Stimulated activated CD8-positive, alpha-beta memory T cell treated with anti-CD3 and anti-CD28 coated beads, Interleukin-7, amount 100 ng/mL, for 48 hours (primary cell): ENCODE data around the gene SRC.

ENCODE experiments used
- DNase-seq, 2 donors: peaks; one replicate each; pipeline ENCODE4 v3.0.0-alpha.2; 2020; ENCODE audit warnings: low read depth in 1 of 2; ENCODE audit errors: extremely low read depth in 1 of 2

SRC gene

DNA sequence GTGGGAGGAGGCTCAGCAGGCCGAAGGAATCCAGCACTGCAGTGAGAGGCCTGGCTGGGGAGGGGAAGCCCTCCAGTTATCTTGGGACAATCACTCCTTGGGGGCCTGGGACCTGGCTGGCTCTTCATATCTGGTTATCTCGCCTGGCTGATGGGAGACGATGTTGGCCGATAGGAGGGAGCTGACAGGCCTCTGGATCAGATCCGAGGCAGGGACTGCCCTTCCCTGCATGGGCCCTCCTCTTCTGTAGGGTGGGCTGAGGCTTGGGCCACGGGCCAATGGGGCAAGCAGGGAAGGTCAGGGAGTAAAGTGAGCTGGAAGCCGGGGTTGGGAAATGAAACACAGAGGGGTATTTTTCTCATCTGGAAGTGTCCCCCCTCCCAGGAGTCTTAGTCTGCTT lies 31.3 kb upstream of the SRC start:
- no peak for DNase-seq

GRCh38 chr20:37315021-37315451 lies 30.9 kb upstream of the SRC start:
- DNase-seq = no peak

DNA sequence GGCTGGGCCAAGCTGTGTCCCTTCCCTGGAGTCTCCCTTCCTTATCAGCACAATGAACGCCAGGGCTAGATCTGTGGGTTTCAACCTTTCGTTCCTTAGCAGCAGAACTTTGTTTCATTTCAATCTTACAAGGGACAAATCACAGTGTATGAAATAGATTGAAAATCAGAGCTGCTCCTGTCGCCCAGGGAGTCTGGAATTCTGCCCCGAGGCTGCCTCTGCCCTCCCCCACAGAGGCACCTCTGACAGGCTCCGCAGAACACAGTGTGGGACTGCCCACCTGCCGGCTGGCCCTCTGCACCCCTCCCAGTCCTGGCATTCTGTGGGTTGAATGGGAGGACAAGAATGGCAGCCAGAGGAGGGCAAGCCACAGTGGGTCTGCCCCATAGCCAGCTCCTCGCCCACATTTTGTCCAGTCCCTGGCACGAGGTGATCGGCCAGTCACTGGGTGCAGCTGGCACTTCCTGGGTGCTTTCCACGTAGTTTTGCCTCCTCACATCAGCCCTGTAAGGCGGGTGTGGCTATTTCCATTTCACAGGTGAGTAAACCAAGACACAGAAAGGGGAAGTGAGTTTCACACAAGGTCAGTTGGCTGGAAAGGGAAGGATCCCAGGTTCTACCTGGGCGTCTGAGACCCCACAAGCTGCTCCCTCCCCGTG lies 30.4 kb upstream of the SRC start:
- no peak for DNase-seq

- no peak for DNase-seq
These were observed 29.7 kb upstream of the SRC start for GRCh38 chr20:37316116-37316774.

DNA sequence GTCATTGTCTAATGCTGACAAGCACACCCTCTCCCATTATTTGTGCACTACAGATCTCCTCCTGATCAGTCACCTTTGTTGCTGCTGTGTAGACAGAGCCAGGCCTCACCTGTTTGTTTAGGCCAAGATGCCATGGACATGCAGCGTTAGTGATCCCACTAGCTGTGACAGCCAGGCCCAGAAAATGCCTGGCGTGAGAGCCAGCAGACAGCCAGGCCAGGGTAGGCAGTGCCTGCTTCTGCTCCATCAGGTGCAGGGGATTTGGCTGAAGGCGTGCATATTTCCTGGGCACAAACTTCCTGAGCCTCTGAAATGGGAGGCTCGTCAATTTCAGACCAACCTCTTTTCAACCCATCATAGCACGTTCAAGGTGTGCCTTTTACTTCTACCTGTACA lies 29.2 kb upstream of the SRC start:
- DNase-seq = no peak

DNA sequence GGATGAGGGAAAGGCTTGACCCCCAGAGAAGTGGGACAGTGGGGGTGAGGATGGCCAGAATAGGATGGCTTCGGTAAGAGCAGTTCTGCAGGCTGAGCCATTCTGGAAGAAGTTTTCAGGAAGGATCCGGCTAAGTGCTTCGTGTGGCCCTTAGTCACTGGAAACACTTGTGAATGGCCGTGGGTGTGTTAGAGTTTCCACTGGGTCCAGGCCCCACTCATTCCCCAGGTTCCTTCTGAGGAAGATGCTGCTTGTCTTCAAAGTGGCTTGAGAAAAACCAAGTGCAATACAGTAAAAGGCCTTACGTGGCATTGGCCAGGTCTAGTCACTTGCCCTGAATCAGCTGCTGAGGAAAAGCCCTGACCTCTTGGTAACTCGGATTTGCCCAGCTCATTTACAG lies 28.6 kb upstream of the SRC start:
- no peak for DNase-seq

GRCh38 chr20:37317994-37318640 lies 27.8 kb upstream of the SRC start:
- DNase-seq = no peak

GRCh38 chr20:37319151-37319671 lies 26.7 kb upstream of the SRC start:
- DNase-seq = no peak

DNA sequence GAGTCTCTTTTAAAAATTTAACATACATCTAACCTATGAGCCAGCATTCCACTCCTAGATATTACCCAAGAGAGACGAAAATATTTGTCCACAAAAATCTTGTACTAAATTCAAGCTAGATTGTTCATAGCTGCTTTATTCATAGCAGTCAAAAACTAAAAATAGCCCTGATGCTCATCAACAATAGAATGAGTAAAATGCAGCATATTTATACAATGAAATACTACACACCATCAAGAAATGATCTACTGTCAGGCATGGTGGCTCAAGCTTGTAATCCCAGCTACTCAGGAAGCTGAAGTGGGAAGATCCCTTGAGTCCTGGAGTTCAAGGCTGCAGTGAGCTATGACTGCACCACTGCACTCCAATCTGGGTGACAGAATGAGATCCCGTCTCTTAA lies 22.0 kb upstream of the SRC start:
- DNase-seq = no peak

- no peak for DNase-seq
These were observed 20.7 kb upstream of the SRC start for GRCh38 chr20:37325206-37325605.

DNA sequence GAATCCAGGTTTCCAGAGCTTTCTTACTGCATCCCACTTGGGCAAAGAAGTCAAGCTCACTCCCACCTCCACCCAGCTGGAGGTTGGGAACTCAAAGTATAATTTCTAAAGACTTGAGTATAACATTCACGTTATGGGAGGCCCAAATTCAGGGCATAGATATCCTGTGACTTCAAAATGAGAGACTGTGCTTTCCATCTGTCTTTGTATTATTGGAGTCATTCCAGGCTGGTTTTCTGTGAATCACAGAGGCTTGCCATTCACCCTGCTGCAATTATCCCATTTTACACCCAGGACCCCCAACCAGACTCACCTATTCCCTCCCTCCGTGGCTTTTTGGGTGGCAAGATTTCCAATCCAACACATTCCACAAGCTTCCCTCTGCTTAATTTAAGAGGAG lies 19.3 kb upstream of the SRC start:
- DNase-seq = no peak

DNA sequence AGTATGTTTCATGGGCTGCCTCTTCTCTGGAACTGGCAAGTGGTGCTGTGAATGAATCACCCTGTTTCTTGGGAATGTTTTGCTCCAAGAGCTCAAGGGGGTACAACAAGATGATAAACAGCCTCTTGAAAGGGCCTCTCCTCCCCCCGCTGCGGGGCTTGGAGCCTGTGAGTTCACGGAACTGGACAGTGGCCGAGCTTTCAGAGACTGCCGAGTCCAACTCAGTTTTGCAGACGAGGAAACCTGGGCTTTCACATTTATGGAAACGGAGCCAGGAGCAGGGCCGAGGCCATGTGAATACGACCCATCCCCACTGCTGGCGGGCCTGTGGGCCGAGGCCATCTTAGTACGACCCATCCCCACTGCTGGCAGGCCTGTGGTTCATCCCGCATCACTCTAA lies 18.2 kb upstream of the SRC start:
- DNase-seq = no peak

DNA sequence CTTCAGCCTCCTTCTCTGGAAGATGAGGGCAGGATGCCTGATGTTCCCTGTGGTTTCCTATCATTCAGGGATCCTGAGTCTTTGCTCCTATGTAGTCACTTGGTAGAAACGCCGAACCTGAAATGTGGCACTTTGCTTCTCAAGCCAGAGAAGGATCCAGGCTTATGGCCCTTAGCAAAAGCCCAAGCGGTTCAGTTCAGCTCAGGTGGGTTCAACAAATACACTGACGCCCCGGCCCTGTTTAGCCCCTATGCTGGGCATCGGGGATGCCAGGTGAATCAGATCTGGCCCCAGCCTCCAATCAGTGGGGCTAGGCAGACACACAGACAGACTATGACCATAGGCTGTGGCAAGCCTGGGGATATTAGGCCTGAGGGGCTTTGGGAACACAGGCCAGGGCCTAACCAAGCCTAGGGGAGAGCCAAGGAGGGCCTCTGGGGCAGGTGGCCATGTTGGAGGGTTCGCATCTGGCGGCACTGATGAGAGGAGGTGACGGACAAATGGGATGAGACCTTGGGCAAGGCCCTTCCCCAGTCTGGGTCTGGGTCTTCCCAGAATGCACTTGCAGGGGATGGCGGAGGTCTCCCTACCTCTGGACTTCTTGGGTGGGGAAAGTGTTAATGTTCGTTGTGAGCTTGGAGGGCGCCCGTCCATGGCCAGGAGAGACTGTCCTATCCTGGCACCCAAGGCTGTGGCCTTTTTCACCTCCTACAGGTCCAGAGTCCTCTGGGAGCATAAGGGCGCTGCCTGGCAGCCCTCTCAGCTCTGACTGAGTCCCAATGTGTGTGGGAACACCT lies 17.6 kb upstream of the SRC start:
- no peak for DNase-seq

DNA sequence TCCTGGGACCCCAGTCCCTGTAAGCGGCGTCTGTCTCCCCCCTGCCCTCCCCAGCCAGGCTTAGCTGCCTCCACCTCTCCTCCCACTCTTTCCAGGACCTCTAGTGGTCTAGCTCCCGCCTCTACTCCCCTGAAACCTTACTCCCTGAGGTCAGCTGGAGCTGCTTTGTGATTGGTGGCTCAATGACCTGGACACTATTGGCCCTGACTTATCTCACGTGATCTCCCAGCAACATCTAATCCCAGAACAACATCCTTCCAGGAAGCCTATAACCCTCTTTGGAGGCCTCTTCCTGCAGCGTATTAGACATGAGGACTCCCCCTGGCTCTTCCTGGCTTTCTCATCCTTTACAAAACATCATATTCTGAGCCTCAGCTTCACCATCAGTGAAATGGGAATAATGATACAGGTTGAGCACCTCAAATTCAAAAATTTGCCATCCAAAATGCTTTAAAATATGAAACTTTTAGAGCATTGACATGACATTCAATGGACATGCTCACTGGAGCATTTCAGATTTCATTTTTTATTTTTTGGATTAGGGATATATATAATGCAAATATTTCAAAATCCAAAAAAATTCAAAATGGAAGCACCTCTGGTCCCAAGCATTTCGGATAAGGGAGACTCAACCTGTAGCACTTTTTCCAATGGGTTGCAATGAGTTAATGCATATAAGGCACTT lies 16.3 kb upstream of the SRC start:
- no peak for DNase-seq

DNA sequence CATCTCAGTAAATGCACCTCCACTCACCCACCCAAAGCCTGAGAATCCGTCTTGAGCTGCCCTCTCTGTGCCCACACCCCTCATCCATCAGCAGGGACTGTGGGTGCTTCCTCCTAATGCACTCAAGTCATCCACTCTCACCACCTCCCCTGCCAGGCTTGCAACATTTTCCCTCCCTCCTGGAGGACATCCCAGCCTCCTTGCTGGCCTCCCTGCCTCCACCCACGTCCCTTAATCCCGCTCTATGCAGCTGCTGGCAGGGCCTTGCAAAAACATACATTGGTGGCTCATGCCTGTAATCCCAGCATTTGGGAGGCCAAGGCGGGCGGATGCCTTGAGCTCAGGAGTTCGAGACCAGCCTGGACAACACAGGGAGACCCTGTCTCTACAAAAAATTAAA lies 15.6 kb upstream of the SRC start:
- DNase-seq = no peak

DNA sequence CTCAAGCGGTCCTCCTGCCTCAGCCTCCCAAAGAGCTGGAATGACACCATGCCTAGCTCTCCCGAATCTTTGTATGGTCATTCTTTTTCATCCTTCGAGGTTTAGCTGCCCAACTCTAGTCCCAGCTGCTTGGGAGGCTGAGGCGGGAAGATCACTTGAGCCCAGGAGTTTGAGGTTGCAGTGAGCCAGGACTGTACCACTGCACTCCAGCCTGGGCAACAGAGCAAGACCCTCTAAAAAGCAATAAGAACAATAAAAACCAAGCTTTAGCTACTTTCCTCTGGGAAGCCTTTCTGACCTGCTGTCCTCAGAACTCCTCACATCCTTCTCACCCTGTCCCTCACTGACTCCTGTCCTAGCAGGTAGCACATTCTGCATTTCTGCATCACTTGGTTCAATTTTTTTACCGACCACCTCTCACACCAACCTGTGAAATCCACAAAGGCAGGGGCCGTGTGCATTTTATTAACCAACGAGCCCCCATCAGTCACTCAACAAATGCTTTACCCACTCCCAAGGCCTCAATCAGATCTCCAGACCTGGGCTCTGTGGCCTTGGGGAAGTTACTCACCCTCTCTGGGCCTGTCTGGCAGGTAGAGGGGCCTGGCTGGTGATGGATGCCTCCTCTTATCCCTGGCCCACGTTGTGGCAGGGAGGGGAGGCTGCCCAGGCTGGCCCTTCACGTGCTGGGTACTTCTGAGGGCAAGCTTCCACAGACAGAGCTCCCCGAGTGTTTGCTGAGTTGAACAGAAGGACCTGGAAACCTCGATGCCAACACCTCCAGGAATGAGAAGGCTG lies 14.7 kb upstream of the SRC start:
- no peak for DNase-seq

GRCh38 chr20:37333130-37333847 lies 12.7 kb upstream of the SRC start:
- DNase-seq = no peak

- DNase-seq = no peak
These were observed 12.1 kb upstream of the SRC start for GRCh38 chr20:37333848-37334318.

- DNase-seq = no peak
These were observed 11.5 kb upstream of the SRC start for GRCh38 chr20:37334450-37334849.
